Measurements from ENCODE around the gene RHOBTB3. TPM values are rescaled to one million over a fixed set of nuclear protein-coding genes. Genes with fewer than 3 reads are reported as not detected.
"Not testable (repeated sequence)": the region's sequence is repeated elsewhere in the genome, so short reads cannot be mapped to it uniquely, and the experiment has no call there.

The RHOBTB3 gene
- total and polyA plus RNA-seq, 10 of the 15 experiments (the other 5 are each of a cell fraction or from before 2014, with no cell fraction given) = 3.6 to 42.8 (median 8.4) TPM

GRCh38 chr5:95812074-95812471, 80.9 kb downstream of the RHOBTB3 start (continued):
- no peak for TF ChIP-seq SMC3 (IDR thresholded peaks at IDR 0.05; ENCODE audit: borderline replicate concordance, low read length)
- TF ChIP-seq HDGF (IDR thresholded peaks at IDR 0.05) = no peak
- no peak for TF ChIP-seq ETV6 (conservative IDR thresholded peaks at IDR 0.05 in 1 of 2, IDR thresholded peaks at IDR 0.05 in 1 of 2; ENCODE audit: borderline replicate concordance in 1 of 2, low read depth in 1 of 2)

- FAIRE-seq; H4K20me1 ChIP-seq (ENCODE audit: control insufficient read depth, insufficient read depth); DNase-seq (ENCODE audit: low read depth, low spot score); BruUV-seq (replicated peaks); H3K9me3 ChIP-seq (replicated peaks; ENCODE audit: control insufficient read depth, insufficient read depth, low read length); H3K4me2 ChIP-seq (ENCODE audit: control insufficient read depth, insufficient read depth); H2AFZ ChIP-seq (ENCODE audit: control insufficient read depth, low read depth, low read length); H3K27ac ChIP-seq (ENCODE audit: control insufficient read depth, insufficient read depth); H3K27me3 ChIP-seq (replicated peaks in 1 of 2; ENCODE audit: control insufficient read depth in 2 of 2, insufficient read depth in 2 of 2, low read length in 1 of 2); ATAC-seq; intact Hi-C loops (cut with micrococcal nuclease; ENCODE audit: unreplicated experiment); in situ Hi-C loops (cut with MboI); H3K9ac ChIP-seq (ENCODE audit: control insufficient read depth, insufficient read depth, low read length); H3K4me3 ChIP-seq: not testable (repeated sequence)
- CTCF ChIA-PET = interaction anchor here (1.5 kb wide), 1 partner anchor 28 kb away, joined by 3 read pairs; no protein-coding TSS in a partner anchor
- SMC1A ChIA-PET (ENCODE audit: uncharacterized antibody, unreplicated experiment) = interaction anchor here (1.1 to 15.2 kb wide), 5 partner anchors 9 to 31 kb away, joined by 3 to 320 read pairs (median 5); partner anchors contain the start of gene GLRX
- RAD21 ChIA-PET (ENCODE audit: unreplicated experiment) = interaction anchor here (1.0 to 1.5 kb wide), 4 partner anchors 10 to 161 kb away, joined by 3 to 6 read pairs (median 6); partner anchors contain the start of gene GLRX
- peaks cover 2 to 24% of the 10 kb centered on the region in 2 experiments for H3K36me3 ChIP-seq (ENCODE audit: control insufficient read depth in 2 of 2, insufficient read depth in 2 of 2, low read length in 1 of 2)
- H3K4me1 ChIP-seq (ENCODE audit: control insufficient read depth, insufficient read depth, low read length) = peaks cover 23% of the 10 kb centered on the region
- POLR2A ChIA-PET = interaction anchor here (0.9 to 1.5 kb wide), 3 partner anchors 9 to 18 kb away, joined by 3 read pairs; no protein-coding TSS in a partner anchor
- 97% methylated on average over 8 of the region's 8 CpGs for WGBS (ENCODE audit: insufficient coverage, insufficient replicate concordance, low lambda C conversion rate, missing lambda C conversion rate)
- peaks cover 20% of the 10 kb centered on the region for H3K79me2 ChIP-seq (ENCODE audit: control insufficient read depth, insufficient read depth, low read length)
Measured at GRCh38 chr5:95813035-95813434, 81.9 kb downstream of the RHOBTB3 start.
